Raji (cell line): ENCODE data around the gene BTNL8.

Experiments used
- POLR2A ChIP-seq: IDR thresholded peaks from 2 replicates; pipeline ENCODE4 v1.6.1; 2011; ENCODE audit warnings: low read depth, low read length, control low read depth; ENCODE audit not compliant: insufficient read depth

The BTNL8 gene

DNA sequence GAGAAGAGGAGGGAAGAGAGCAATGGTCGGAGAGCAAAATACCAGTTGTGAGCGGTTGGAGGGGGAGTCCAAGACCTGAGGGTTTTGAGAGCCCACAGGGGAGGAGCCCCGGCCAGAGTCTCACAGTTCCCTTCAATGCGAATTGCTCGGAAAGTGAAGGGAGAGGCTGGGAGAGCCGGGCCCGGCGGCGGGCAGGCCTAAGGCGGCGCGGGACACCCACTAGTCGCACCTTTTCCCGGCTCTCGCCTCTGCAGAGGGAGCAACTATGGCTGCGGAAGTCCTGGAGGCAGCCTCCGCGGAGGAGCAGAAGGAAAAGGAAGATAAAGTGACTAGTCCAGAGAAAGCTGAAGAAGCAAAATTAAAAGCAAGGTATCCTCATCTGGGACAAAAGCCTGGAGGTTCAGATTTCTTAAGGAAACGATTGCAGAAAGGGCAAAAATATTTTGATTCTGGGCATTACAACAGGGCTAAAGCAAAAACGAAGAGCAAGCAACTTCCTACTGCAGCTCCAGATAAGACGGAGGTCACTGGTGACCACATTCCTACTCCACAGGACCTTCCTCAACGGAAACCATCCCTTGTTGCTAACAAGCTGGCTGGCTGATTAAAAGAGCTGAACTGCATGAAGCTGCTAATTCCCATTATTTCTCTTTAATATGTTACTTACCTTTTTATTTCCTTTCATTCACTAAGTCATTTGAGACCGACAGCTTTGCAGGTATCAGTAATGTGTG, 83.2 kb downstream of the BTNL8 start:
- TF ChIP-seq POLR2A = no peak

DNA sequence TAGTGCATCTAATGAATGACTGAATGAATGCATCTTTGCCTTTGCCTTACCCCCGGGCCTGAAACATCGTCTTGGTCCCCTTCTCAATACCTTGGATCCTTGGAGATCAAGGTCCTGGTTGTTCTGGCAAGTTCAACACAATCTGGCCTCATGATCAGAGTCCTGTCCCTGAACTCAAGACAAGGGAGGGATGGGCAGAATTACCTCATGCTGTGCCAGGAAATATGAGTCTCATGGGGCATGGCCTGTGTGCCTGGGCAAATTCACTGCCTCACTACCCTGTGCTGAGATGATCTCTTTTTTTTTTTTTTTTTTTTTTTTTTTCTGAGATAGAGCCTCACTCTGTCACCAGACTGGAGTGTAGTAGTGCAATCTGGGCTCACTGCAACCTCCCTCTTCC, 89.1 kb downstream of the BTNL8 start:
- TF ChIP-seq POLR2A = no peak

DNA sequence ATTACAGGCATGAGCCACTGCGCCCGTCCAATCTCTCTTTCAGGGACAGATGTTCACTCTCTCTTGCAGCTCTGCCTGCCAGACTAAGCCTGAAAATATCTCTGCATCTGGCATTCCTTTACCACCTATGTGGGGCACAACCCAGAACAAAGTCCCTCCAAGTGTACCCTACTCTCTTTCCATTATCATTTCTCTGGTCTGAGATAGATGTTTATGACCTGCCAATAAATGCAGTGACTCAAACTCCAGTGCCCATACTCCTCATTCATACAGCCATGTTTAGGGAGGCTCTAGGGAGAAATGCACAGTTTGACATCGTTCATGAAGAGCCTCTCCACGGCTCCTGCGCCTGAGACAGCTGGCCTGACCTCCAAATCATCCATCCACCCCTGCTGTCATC, 89.6 kb downstream of the BTNL8 start, which contains the start of gene BTNL3:
BTNL3 (plus strand) TSS at position 255 of the 400 bp plus-strand sequence. CDS start 183 bp downstream, outside the sequence.
- no peak for TF ChIP-seq POLR2A

DNA sequence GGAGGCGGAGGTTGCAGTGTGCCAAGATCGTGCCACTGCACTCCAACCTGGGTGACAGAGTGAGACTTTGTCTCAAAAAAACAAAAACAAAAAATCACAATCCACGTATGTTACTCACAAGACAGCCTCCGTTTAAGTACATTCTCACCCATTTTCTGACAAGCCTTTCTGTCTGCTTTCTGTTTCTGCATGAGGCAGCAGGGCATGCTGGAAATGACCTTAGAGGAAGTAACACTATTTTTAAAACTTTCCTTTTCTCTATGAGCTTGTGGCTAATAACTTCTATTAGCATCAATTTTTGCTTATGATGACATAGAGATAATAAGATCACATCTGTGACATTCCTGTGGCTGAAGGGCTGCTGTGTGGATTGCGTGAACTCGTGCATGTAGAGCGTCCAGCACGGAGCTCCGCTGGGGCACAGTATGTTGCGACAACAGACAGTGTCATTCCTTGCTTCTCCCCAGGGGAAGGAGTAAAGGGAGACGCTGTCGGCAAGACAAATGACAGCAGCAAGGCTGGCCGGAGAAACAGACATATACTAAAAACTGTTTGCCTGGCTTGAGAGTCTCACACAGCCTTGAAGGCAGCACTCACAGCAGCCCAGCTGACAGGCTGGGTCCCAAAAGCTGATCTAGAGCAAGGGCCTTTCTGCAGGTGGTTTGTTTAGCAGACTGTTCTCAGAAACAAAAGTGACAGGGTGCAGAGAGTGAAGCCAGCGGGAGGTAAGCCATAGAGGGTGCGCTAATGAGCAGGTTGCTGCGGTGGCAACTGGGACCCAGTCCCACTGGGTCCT, 91.3 kb downstream of the BTNL8 start:
- no peak for TF ChIP-seq POLR2A

DNA sequence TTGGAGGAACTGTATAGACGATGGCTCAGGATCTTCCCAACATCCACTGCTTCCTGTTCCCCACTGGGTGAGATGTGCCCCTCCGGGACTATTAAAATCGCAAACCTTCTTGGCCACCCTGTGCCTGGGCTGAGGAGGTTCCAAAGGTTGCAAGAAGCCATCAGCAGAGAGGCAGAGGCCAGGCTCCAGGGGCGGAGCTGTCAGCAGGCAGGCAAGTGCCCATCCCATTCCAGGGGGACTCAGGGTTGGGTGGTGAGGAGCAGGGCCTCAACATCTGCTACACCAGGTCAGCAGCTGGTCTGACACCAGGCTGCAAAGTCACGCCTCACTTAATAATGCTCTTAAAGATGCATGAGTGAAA, 91.9 kb downstream of the BTNL8 start:
- no peak for TF ChIP-seq POLR2A
